ENCODE measurements around the gene TUT4.

Gene TUT4

DNA sequence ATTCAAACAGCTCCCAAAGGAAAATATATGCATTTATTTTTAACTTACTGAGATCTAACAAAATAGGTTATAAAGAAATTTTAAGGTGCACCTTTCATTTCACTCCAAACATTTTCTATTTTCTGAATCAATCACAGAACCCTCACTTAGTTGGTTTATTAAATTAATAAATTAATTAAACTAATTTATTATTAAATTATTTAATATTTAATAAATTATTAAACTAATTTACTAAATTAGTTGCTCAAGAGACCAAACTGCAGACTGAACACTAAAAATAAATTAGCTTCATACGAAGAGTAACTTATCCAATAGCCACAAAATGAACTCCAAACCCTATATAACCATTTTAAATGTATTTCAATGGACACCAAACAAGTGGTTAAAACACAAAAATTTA, 80.5 kb downstream of the TUT4 start:
- no peak for DNase-seq (ENCODE audit: low read depth)

DNA sequence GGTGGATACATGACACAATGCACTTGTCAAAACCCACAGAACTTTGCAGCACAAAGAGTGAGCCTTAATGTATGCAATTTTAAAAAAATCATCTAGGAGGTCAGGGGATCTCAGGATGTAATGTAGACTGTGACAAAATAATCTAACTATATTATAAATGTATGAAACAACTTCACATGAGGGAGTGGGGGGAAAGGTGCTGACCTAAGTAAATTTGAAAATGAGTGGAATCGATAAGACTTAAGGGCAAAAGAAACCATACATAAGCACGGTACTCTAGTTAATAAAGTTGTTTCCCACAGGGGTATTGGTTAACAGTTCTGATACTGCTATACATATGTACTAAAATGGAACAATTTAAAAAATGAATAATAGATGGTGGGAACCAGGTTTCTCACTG, 83.8 kb downstream of the TUT4 start:
- DNase-seq (ENCODE audit: low read depth): no peak

DNA sequence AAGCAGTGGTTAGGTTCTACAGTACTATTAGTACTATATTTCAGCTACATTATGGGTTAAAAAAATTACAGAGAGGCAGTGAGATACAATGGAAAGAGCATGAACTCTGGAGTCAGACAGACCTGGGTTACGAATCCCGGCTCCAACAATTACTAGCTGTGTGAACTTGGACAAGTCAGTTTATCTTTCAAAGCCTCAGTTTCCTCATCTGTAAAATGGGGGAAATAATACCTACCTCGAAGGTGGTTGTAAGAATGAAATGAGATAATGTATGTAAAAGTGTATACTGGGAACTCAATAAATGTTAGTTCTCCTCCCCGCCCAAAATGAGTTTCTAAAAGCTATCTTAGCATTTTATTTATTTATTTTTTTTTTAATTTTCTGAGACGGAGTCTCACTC, 89.0 kb downstream of the TUT4 start:
- no peak for DNase-seq (ENCODE audit: low read depth)

DNA sequence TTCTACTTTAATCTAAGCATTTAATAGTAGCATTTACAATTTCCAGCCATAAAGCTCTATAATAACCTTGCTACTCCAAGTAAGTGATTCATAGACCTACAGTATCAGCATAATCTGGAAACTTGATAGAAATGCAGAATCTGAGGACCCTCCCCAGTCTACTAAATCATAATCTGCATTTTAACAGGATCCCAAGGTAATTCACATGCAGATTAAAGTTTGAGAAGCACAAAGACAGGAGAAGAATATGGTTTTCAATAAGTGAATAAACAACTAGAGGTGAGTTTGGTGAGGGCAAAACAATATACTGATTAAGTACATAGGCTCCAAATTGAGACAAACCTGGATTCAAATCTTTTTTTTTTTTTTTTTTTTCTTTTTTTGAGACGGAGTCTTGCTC, 91.1 kb downstream of the TUT4 start:
- no peak for DNase-seq (ENCODE audit: low read depth)

DNA sequence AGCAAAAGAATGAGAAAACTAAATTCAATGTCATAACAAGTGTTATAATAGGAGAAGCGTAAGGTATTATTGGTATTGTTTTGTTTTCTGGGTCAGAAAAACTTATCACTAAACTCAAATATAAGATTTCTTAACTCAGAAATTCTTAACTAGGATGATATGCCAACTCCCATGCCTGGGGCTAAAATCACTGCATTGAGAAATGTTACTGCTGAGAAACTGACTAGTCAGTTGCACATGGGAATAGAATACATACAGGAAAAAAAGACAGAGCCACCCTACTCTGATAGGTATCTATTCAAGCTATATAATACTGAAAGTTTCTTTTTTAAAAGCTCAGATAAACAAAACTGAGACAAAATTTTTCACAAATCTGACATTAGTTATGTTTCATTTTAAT, 92.2 kb downstream of the TUT4 start:
- no peak for DNase-seq (ENCODE audit: low read depth)

- DNase-seq (ENCODE audit: low read depth): no peak
Measured at GRCh38 chr1:52455686-52456085, 97.2 kb downstream of the TUT4 start.

DNA sequence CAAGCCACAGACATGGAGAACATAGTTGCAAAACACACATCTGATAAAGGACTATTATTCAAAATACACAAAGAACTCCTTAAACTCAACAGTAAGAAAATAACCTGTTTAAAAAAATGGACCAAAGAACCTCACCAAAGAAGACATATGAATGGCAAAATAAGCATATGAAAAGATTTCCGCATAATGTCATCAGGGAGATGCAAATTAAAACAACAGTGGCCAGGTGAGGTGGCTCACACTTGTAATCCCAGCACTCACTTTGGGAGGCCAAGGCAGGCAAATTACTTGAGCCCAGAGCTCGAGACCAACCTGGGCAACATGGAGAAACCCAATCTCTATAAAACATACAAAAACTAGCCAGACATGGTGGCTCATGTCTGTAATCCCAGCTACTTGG, 98.1 kb downstream of the TUT4 start:
- DNase-seq (ENCODE audit: low read depth): no peak

DNA sequence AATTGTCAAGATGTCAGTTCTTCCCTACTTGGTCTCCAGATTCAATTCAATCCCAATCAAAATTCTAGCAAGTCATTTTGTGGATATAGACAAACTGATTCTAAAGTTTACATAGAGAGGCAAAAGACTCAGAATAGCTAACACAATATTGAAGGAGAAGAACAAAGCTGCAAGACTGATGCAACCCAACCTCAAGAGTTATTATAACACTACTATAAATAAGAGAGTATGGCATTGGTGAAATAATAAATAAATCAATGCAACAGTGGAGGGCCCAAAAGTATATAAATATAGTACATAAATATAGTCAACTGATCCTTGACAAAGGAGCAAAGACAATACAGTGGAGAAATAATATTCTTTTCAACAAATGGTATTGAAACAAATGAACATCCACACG, 98.8 kb downstream of the TUT4 start:
- no peak for DNase-seq (ENCODE audit: low read depth)

DNA sequence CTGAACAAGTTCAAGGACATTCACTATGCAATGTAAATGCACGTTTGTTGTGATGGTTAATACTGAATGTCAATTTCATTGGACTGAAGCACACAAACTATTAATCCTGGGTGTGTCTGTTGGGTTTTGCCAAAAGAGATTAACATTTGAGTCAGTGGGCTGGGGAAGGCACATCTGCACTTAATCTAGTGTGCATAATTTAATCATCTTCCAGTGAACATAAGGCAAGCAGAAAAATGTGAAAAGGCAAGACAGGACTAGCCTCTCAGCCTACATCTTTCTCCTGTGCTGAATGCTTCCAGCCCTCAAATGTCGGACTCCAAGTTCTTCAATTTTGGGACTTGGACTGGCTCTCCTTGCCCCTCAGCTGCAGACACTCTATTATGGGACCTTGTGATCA, 108.4 kb downstream of the TUT4 start:
- DNase-seq (ENCODE audit: low read depth): no peak

DNA sequence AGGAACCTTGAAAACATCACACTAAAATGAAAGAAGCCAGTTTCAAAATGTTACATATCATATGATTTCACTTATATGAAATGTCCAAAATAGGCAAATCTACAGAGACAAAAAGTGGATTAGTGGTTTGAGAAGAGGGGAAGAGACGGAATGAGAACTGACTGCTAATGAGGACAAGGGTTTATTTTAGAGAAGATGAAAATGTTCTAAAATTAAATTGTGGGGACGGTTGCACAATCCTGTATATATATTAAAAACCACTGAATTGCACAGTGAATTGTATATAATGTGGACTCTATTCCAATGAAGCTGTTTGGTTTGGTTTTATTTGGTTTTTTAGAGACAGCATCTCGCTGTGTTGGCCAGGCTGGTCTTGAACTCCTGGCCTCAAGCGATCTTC, 112.9 kb downstream of the TUT4 start:
- DNase-seq (ENCODE audit: low read depth): no peak

DNA sequence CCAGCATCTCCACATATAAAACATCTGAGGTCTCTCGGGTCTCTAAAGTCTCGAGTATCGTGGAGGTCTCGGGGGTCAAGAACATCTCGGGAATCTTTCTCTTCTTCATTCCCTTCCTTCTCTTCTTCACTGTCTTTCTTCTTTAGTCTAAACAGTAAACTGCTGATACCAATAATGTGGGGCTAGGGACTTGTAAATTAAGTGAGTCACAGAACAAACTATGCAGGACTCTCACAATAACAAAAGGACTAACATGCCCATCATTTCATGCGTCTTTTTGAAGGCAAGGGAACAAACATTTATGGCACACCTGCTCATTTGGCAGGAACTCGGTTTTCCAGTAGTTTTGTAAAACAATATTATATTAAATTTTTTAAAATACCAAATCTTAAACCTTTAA, 116.1 kb downstream of the TUT4 start:
- DNase-seq (ENCODE audit: low read depth): no peak

DNA sequence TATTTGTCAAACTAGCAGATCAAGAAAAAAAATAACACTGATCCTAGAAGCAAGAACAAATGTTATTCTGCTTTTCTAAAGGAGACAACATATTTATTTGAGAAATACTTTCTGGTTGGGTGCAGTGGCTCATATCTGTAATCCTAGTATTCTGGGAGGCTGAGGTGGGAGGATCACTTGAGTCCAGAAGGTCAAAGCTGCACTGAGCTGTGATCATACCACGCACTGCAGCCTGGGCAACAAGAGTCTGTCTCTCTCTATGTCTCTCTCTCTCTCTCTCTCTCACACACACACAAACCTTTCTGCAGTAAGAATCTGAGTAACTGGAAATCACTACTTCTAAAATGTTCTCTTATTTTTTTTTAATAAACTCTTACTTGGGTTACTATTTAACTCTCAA, 117.2 kb downstream of the TUT4 start:
- no peak for DNase-seq (ENCODE audit: low read depth)

DNA sequence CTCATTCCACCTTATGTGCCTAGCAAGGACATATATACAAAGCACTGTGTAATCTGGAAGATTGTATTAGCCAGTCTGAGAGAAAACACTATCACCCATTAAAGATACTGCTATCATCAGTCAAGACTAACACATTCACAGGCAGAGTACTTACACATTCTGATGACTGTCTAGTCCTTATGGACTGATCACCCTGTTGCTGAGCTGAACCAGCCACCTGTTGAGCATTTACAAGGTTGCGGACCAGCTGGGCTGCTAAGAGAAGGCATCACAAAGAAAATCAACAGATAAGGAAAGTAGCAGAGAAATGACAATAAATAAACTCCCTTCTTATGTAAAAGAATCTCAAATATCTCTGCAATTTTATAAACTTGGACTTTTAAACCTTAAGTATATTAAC, 117.7 kb downstream of the TUT4 start:
- DNase-seq (ENCODE audit: low read depth): no peak

- DNase-seq (ENCODE audit: low read depth): no peak
Measured at GRCh38 chr1:52432807-52433206, 120.1 kb downstream of the TUT4 start.

GRCh38 chr1:52427152-52427551, 125.7 kb downstream of the TUT4 start:
- no peak for DNase-seq (ENCODE audit: low read depth)

DNA sequence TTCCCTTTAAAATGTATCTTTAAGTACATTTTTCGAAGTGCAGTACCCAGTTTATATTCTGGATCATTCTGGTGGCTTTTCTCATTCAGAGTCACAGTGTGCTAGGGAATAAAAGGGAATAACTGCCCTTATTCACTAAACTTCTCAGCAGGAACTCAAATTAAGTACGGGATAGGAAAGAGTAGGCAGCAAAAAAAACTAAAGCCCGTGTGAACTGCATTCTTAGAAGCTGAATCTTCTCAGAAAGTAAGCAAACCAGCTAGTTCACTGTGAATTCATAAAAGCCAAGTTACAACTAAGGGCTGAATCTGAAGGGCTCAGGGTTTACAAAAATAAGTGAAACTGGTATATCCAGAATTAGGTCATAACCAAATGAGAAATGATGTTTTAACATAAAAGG, 126.5 kb downstream of the TUT4 start:
- no peak for DNase-seq (ENCODE audit: low read depth)

DNA sequence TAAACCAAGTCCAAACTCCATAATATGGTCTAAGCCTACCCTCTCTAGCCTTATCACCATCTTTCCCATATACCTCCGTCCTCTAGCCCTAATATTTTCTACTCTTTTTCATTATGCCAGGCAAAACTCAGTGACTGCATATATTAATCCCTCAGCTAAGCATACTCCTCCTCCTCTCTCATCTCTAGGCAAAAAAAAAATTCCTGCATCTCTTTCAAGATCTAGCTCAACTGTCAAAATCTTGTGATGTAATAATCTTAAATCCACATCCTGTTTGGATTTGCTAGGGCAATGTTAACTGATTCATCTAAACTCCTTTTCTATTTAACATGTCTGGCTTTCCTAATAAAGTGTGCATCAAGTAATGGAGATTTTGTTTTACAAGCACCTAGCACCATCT, 128.1 kb downstream of the TUT4 start:
- DNase-seq (ENCODE audit: low read depth): no peak

DNA sequence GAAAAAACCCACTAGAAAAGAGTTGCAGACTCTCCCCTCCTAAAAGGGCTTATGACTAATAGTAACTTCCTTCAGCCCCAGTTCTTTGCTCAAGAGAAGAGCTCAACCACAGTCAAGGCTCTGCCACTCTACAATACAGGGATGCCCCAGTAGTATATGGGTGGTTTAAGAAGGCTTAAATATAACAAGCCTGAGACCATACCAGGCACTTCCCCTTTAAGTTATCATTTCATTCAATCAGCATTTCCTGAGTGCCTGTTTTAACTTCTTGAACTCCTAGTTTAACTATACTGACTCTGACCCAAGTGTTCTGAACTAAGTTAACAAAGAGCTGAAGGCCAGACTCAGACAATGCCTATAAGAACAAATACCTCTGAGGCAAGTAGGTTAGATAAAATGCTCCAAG, 128.7 kb downstream of the TUT4 start:
- no peak for DNase-seq (ENCODE audit: low read depth)

DNA sequence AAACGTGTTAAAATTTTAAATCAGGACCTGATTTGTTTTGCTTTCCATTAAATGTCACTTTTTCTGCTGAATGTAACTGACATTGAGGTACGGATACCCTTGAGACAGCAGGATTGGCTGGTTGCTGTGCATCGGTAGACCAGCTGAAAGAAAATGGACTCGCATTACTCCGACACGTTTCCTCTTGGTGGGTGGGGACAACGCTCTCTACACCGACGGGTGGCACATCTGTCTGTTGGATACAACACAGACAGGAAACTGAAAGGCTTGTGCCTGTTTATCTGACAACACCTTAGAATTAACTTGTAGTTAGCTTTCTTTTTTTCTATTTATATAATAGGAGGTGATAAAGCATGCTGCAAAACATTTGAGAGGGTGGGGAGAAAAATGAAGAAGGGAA, 129.1 kb downstream of the TUT4 start:
- DNase-seq (ENCODE audit: low read depth): no peak

GRCh38 chr1:52423055-52423454, 129.8 kb downstream of the TUT4 start:
- no peak for DNase-seq (ENCODE audit: low read depth)

GRCh38 chr1:52420713-52421112, 132.2 kb downstream of the TUT4 start:
- DNase-seq (ENCODE audit: low read depth): no peak

- no peak for DNase-seq (ENCODE audit: low read depth)
Measured at GRCh38 chr1:52416811-52417210, 136.1 kb downstream of the TUT4 start.

DNA sequence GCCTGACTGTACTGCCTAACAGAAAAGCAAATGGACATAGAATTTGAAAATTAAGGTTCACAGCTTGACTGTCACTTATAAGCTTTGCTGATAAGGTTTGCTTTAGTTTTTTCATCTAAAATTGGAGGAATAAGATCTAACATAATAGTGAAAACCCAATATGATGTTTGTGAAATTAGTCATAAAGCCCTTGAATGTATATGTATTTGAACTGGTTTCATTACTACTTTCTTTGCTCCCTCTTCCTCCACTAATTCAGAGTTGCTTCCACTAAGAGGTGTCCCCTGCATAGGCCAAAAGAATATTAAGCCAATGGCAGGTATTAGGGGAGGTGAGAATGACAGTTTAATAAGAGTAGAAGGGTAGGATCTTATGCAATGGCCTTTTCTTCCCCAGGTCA, 137.9 kb downstream of the TUT4 start:
- DNase-seq (ENCODE audit: low read depth): no peak

GRCh38 chr1:52413410-52413989, 139.4 kb downstream of the TUT4 start:
- no peak for DNase-seq (ENCODE audit: low read depth)

DNA sequence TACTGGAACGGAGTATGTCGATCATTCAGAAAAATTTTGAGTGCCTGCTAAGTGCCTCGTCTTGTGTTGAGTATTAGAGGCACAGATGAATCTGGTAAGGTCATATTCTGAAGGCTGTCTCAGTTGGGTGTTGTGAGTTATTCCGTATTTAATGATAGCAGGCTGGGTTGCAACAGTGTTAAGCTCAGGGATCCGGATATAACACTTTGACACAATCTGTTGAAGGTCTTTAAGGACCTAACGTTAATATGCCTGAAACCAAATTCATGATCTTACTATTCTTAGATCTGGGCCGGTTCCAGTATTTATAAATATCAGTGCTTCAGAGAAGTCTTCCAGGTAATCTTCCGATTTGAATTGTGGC, 147.9 kb downstream of the TUT4 start:
- DNase-seq (ENCODE audit: low read depth): no peak

Data from HS-27A (cell line).